GM23338 (cell line): ENCODE data around the gene TAF13. TPM values are rescaled to one million over a fixed set of nuclear protein-coding genes. Genes with fewer than 3 reads are reported as not detected.

ENCODE experiments used
- ATAC-seq: fragments of 200-7000 bp; cut with Tn5 transposase; 3 replicates; pipeline ENCODE4 v1.9.1; 2020
- DNase-seq: peaks from one replicate; pipeline ENCODE4 v3.0.0-alpha.2; 2015; ENCODE audit warnings: low spot score
- H2AFZ ChIP-seq: fragments of 200-600 bp; sonication (generic); 2 replicates; pipeline ENCODE4 v1.8.0; 2016; ENCODE audit warnings: antibody characterized with exemption, mild to moderate bottlenecking, moderate library complexity
- H3F3A ChIP-seq: fragments of 200-600 bp; sonication (generic); replicated peaks from 2 replicates; pipeline ENCODE4 v1.8.0; 2017; ENCODE audit warnings: antibody characterized with exemption, mixed run types, low read depth
- H3K27ac ChIP-seq: fragments of 200-600 bp; sonication (generic); 2 replicates; pipeline ENCODE4 v1.6.1; 2016; ENCODE audit warnings: low read depth
- H3K27me3 ChIP-seq: fragments of 200-600 bp; sonication (generic); 2 replicates; pipeline ENCODE4 v1.8.0; 2016; ENCODE audit warnings: mild to moderate bottlenecking, mixed run types, moderate library complexity; ENCODE audit not compliant: insufficient read depth
- H3K36me3 ChIP-seq: fragments of 200-600 bp; sonication (generic); 2 replicates; pipeline ENCODE4 v1.8.0; 2016; ENCODE audit warnings: mild to moderate bottlenecking; ENCODE audit not compliant: insufficient read depth
- H3K4me1 ChIP-seq: fragments of 200-600 bp; sonication (generic); 2 replicates; pipeline ENCODE4 v1.8.0; 2016; ENCODE audit warnings: mild to moderate bottlenecking, moderate library complexity; ENCODE audit not compliant: insufficient read depth
- H3K4me2 ChIP-seq: fragments of 200-600 bp; sonication (generic); 2 replicates; pipeline ENCODE4 v1.7.1; 2017; ENCODE audit warnings: mixed run types
- H3K4me3 ChIP-seq: fragments of 200-600 bp; sonication (generic); 2 replicates; pipeline ENCODE4 v1.6.1; 2016; ENCODE audit warnings: mixed run types
- H3K79me2 ChIP-seq: fragments of 200-600 bp; sonication (generic); replicated peaks from 2 replicates; pipeline ENCODE4 v1.8.0; 2017; ENCODE audit warnings: mild to moderate bottlenecking; ENCODE audit not compliant: insufficient read depth
- H3K9me2 ChIP-seq: fragments of 200-600 bp; sonication (generic); 2 replicates; pipeline ENCODE4 v1.8.0; 2017; ENCODE audit not compliant: insufficient read depth
- H4K20me1 ChIP-seq: fragments of 200-600 bp; sonication (generic); replicated peaks from 2 replicates; pipeline ENCODE4 v1.8.0; 2017; ENCODE audit warnings: mild to moderate bottlenecking; ENCODE audit not compliant: insufficient read depth
- H3K27ac Mint-ChIP-seq: 2 replicates; pipeline ENCODE4 v1.8.0; 2020; ENCODE audit warnings: inconsistent platforms, mild to moderate bottlenecking, moderate library complexity, mixed read lengths
- H3K27me3 Mint-ChIP-seq: 3 replicates; pipeline ENCODE4 v1.8.0; 2022; ENCODE audit warnings: low read depth, mild to moderate bottlenecking, moderate library complexity, mixed read lengths, inconsistent platforms; ENCODE audit not compliant: insufficient read depth, poor library complexity
- H3K36me3 Mint-ChIP-seq: 3 replicates; pipeline ENCODE4 v1.8.0; 2021; ENCODE audit warnings: low read depth, mild to moderate bottlenecking, inconsistent platforms, moderate library complexity, mixed read lengths
- H3K4me1 Mint-ChIP-seq: 3 replicates; pipeline ENCODE4 v1.8.0; 2020; ENCODE audit warnings: mild to moderate bottlenecking, inconsistent platforms, mixed read lengths
- H3K4me3 Mint-ChIP-seq: 3 replicates; pipeline ENCODE4 v1.8.0; 2021; ENCODE audit warnings: moderate library complexity, mild to moderate bottlenecking, inconsistent platforms, mixed read lengths
- H3K9me3 Mint-ChIP-seq: 3 replicates; pipeline ENCODE4 v1.8.0; 2020; ENCODE audit warnings: moderate library complexity, mild to moderate bottlenecking, inconsistent platforms, mixed read lengths
- CREB1 ChIP-seq: fragments of 250-450 bp; sonication (Bioruptor Pico); IDR thresholded peaks from 2 replicates; pipeline ENCODE4 v1.5.0; 2020; ENCODE audit warnings: low read depth, mild to moderate bottlenecking, moderate library complexity
- CTCF ChIP-seq, 2 experiments: fragments of 200-600 bp in 1 of 2; sonication (generic) in 1 of 2; conservative IDR thresholded peaks; 2 replicates each; pipeline versions ENCODE4 v1.5.1 to v1.6.1; 2016 to 2017; ENCODE audit warnings: antibody characterized with exemption in 2 of 2, low read depth in 2 of 2, mild to moderate bottlenecking in 2 of 2, moderate library complexity in 1 of 2
- EZH2 ChIP-seq: fragments of 200-600 bp; sonication (generic); IDR thresholded peaks from one replicate; pipeline ENCODE4 v1.8.0; 2017; ENCODE audit warnings: antibody characterized with exemption, mild to moderate bottlenecking, low read depth; ENCODE audit not compliant: unreplicated experiment
- EZH2phosphoT487 ChIP-seq: fragments of 200-600 bp; sonication (generic); IDR thresholded peaks from one replicate; pipeline ENCODE4 v1.8.1; 2018; ENCODE audit warnings: antibody characterized with exemption; ENCODE audit not compliant: unreplicated experiment
- JUNB ChIP-seq: IDR thresholded peaks from one replicate; pipeline ENCODE4 v1.6.1; 2016; ENCODE audit warnings: antibody characterized with exemption; ENCODE audit not compliant: unreplicated experiment
- NANOG ChIP-seq: IDR thresholded peaks from 2 replicates; pipeline ENCODE4 v1.6.1; 2016; ENCODE audit warnings: antibody characterized with exemption, borderline replicate concordance
- POLR2AphosphoS5 ChIP-seq: IDR thresholded peaks from 2 replicates; pipeline ENCODE4 v1.6.1; 2016; ENCODE audit warnings: antibody characterized with exemption, low read depth
- REST ChIP-seq: IDR thresholded peaks from one replicate; pipeline ENCODE4 v1.6.1; 2018; ENCODE audit warnings: antibody characterized with exemption; ENCODE audit not compliant: unreplicated experiment
- STAT1 ChIP-seq: IDR thresholded peaks from one replicate; pipeline ENCODE4 v1.6.1; 2016; ENCODE audit warnings: antibody characterized with exemption; ENCODE audit not compliant: unreplicated experiment
- ZNF114 ChIP-seq: fragments of 250-450 bp; sonication (Bioruptor Pico); IDR thresholded peaks from 2 replicates; pipeline ENCODE4 v1.5.0; 2020; ENCODE audit warnings: mild to moderate bottlenecking, moderate library complexity
- ZNF331 ChIP-seq: fragments of 250-450 bp; sonication (Bioruptor Pico); IDR thresholded peaks from 2 replicates; pipeline ENCODE4 v1.5.0; 2020; ENCODE audit warnings: low read depth, mild to moderate bottlenecking, moderate library complexity
- ZNF462 ChIP-seq: fragments of 250-450 bp; sonication (Bioruptor Pico); IDR thresholded peaks from 2 replicates; pipeline ENCODE4 v1.5.0; 2020; ENCODE audit warnings: mild to moderate bottlenecking, moderate library complexity
- polyA plus RNA-seq: library from polyadenylated mRNA; unstranded; fragments of >200 nt; fragmentation: Nextera tagmentation; extraction: Ambion mirVana; gene quantifications from 2 replicates; pipeline ENCODE4 v1.2.1, GENCODE V29; 2016
- total RNA-seq: library from RNA; depleted of rRNA; stranded (reverse); fragments of >200 nt; shearing (Covaris generic); gene quantifications from 2 replicates; pipeline ENCODE4 v1.2.3, GENCODE V29; 2014
- TF ChIP-seq, protein P1 (sequence below): IDR thresholded peaks from 2 replicates; pipeline ENCODE4 v1.6.1; 2016; ENCODE audit warnings: antibody characterized with exemption

The TAF13 gene
- total and polyA plus RNA-seq, 2 experiments from 2014 or later: 43.7 to 55.8 TPM

DNA sequence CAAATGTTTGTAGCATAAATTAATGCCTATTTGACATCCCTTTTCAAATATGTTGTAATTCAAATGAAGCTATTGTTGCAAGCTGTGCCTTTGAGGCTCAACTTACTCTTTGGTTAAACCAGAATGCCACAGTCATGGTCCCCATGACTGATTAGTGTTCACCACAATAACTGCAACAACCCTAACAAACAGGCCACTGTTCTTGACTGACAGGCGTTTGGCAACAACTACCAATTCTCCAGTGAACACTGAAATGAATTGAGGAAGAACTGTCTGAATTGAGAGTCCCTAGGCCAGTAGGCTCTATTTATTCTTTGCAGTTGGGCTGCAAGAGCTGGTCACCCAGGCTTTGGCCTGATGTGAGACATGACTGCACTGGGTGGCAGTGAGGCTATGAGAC lies 8.1 kb upstream of the TAF13 start:
- Histone ChIP-seq H3K4me1 (peaks cover 21% of the 10 kb centered on the region), H3K9me2 (no peaks in the 10 kb centered on the region), H3K4me3 (no peak overlapping the region), H2AFZ (peak overlapping the region; percentile 53; the same call in 1 of the 2 replicates), H3K27ac (no peak overlapping the region), H4K20me1 (no peaks in the 10 kb centered on the region), H3K4me2 (peak overlapping the region; percentile 28; the same call in 1 of the 2 replicates), H3F3A (no peaks in the 10 kb centered on the region; the same call in 1 of the 2 replicates), H3K36me3 (no peaks in the 10 kb centered on the region), H3K27me3 (no peaks in the 10 kb centered on the region), H3K79me2 (no peaks in the 10 kb centered on the region)
- peaks cover 29% of the 10 kb centered on the region for H3K4me1 Mint-ChIP-seq
- no peak for DNase-seq
- H3K4me3 Mint-ChIP-seq: no peak overlapping the region
- no peak for TF ChIP-seq REST
- no peak for TF ChIP-seq EZH2phosphoT487
- no peak for TF ChIP-seq CTCF (conservative IDR thresholded peaks at IDR 0.05; ENCODE audit: low read depth in 2 of 2)
- no peak for TF ChIP-seq EZH2
- no peak for TF ChIP-seq CREB1
- TF ChIP-seq ZNF462 (CRISPR knock-in tag): no peak
- no peak for TF ChIP-seq NANOG
- TF ChIP-seq POLR2AphosphoS5: no peak
- no peak for TF ChIP-seq ZNF114 (CRISPR knock-in tag)
- TF ChIP-seq JUNB: no peak
- no peak for TF ChIP-seq STAT1
- TF ChIP-seq ZNF331: no peak
- TF ChIP-seq, protein P1, sequence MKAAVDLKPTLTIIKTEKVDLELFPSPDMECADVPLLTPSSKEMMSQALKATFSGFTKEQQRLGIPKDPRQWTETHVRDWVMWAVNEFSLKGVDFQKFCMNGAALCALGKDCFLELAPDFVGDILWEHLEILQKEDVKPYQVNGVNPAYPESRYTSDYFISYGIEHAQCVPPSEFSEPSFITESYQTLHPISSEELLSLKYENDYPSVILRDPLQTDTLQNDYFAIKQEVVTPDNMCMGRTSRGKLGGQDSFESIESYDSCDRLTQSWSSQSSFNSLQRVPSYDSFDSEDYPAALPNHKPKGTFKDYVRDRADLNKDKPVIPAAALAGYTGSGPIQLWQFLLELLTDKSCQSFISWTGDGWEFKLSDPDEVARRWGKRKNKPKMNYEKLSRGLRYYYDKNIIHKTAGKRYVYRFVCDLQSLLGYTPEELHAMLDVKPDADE: no peak
- peaks cover 3% of the 10 kb centered on the region; the same call in 2 of the 3 replicates for H3K36me3 Mint-ChIP-seq
- no peaks in the 10 kb centered on the region; the same call in 2 of the 3 replicates for H3K9me3 Mint-ChIP-seq
- H3K27ac Mint-ChIP-seq: peak overlapping the region; percentile 59; the same call in 1 of the 2 replicates
- ATAC-seq: no peak; the same call in 2 of the 3 replicates
- H3K27me3 Mint-ChIP-seq: peaks cover 7% of the 10 kb centered on the region
